Activated CD4-positive, alpha-beta memory T cell treated with anti-CD3 and anti-CD28 coated beads for 36 hours (primary cell): ENCODE results near the gene PHF12. TPM values are rescaled to one million over a fixed set of nuclear protein-coding genes. Genes with fewer than 3 reads are reported as not detected.
"Not testable (repeated sequence)": the region's sequence is repeated elsewhere in the genome, so short reads cannot be mapped to it uniquely, and the experiment has no call there.

Experiments used
- CTCF ChIA-PET: fragments of 350-600 bp; sonication (Branson Sonifier 250); formaldehyde crosslinking; loops from one replicate; lab custom pipeline; 2021; ENCODE audit warnings: antibody characterized with exemption, inconsistent platforms; lab: Charles Lee
- POLR2A ChIA-PET: fragments of 350-600 bp; sonication (Branson Sonifier 250); formaldehyde crosslinking; loops from one replicate; lab custom pipeline; 2021; ENCODE audit warnings: antibody characterized with exemption; lab: Charles Lee
- DNase-seq: peaks from one replicate; pipeline ENCODE4 v3.0.0-alpha.2; 2020
- H3K27ac Mint-ChIP-seq: one replicate; pipeline ENCODE4 v1.8.0; 2021; ENCODE audit warnings: mixed read lengths
- H3K27me3 Mint-ChIP-seq: one replicate; pipeline ENCODE4 v1.8.0; 2021; ENCODE audit warnings: mixed read lengths
- H3K36me3 Mint-ChIP-seq: one replicate; pipeline ENCODE4 v1.8.0; 2021; ENCODE audit warnings: mixed read lengths
- H3K4me1 Mint-ChIP-seq: one replicate; pipeline ENCODE4 v1.8.0; 2021; ENCODE audit warnings: low read depth, mixed read lengths
- H3K4me3 Mint-ChIP-seq: one replicate; pipeline ENCODE4 v1.8.0; 2021; ENCODE audit warnings: mild to moderate bottlenecking, mixed read lengths
- H3K9me3 Mint-ChIP-seq: one replicate; pipeline ENCODE4 v1.8.0; 2021; ENCODE audit warnings: mixed read lengths
- intact Hi-C: fragments of 100-400 bp; cut with micrococcal nuclease; formaldehyde crosslinking; loops from one replicate; pipeline ENCODE4 v1.15.1; 2023
- total RNA-seq, 2 experiments: library from RNA; stranded (reverse); gene quantifications; one replicate each; pipeline ENCODE4 v1.2.3, GENCODE V29; 2021

PHF12 gene
- total RNA-seq, 2 experiments from 2014 or later: 44.0 to 44.8 TPM

- peak overlapping the region; percentile 9 for H3K27ac Mint-ChIP-seq
- H3K27me3 Mint-ChIP-seq: no peaks in the 10 kb centered on the region
- H3K4me1 Mint-ChIP-seq: peaks cover 32% of the 10 kb centered on the region
- H3K36me3 Mint-ChIP-seq: peaks cover 38% of the 10 kb centered on the region
- no peak overlapping the region for H3K4me3 Mint-ChIP-seq
- CTCF ChIA-PET: interaction anchor here (0.6 to 1.8 kb wide), 6 partner anchors 8 to 152 kb away, joined by 3 to 12 read pairs (median 4); no protein-coding TSS in a partner anchor
- POLR2A ChIA-PET: interaction anchor here (0.6 to 1.9 kb wide), 3 partner anchors 15 to 151 kb away, joined by 3 to 4 read pairs (median 3); no protein-coding TSS in a partner anchor
- intact Hi-C loops: no loop called here
- DNase-seq: no peak
- H3K9me3 Mint-ChIP-seq: no peaks in the 10 kb centered on the region
These were observed 73.0 kb downstream of the PHF12 start for GRCh38 chr17:28878158-28878910.

DNA sequence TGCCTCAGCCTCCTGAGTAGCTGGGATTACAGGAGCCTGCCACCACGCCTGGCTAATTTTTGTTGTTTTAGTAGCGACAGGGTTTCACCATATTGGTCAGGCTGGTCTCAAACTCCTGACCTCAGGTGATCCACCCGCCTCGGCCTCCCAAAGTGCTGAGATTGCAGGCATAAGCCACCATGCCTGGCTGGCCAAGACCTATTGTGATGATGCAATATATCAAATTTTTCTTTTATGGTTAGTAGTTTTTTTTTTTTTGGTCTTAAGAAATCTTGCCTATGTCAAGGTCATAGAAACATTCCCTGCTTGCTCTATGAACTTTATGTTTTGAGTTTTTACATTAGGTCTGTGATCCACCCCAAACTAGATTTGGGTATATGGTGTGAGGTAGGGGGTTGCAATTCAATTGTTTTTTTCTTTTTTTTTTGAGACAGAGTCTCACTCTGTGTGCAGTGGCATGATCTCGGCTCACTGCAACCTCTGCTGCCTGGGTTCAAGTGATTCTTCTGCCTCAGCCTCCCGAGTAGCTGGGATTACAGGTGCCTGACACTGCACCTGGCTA is 74.1 kb downstream of the PHF12 start:
- Mint-ChIP-seq H3K4me1 (peaks cover 32% of the 10 kb centered on the region), H3K36me3 (peaks cover 31% of the 10 kb centered on the region)
- H3K4me3 Mint-ChIP-seq, H3K27ac Mint-ChIP-seq, intact Hi-C loops, DNase-seq, H3K27me3 Mint-ChIP-seq, H3K9me3 Mint-ChIP-seq, CTCF ChIA-PET: not testable (repeated sequence)
- POLR2A ChIA-PET: interaction anchor here (1.9 kb wide), 1 partner anchor 16 kb away, joined by 4 read pairs; no protein-coding TSS in a partner anchor

DNA sequence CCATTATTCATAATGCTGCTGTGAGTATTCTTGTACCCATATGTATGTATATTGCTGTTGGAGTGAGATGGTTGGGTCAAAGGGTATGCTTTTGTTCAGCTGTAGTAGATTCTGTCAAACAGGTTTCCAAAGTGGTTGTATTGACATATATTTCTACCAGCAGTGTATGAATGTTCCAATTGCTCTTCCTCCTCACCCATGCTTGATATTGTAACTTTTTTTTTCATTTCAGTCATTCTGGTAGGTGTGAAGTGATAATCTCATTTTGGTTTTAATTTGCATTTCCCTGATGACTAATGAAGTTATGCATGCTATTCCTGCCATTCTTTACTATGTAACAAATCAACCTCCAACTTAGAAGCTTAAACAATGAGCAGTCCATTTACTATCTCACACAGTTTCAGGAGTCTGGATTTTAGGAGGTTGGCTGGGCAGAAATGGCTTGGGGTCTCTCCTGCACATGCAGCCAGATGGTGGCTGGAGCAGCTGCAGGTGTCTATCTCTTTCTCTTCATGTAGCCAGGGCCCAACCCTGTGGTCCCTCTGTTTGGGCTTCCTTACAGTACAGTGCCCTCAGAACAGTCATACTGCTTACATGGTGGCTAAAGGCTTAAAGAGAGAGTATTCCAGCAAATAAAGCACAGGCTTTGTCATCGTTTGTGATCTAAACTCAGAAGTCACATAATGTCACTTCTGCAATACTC is 75.3 kb downstream of the PHF12 start:
- intact Hi-C loops: loop anchor here (1.0 kb wide), 2 partner anchors 17 to 28 kb away; no protein-coding TSS in a partner anchor
- Mint-ChIP-seq H3K4me3 (no peak overlapping the region), H3K36me3 (peaks cover 23% of the 10 kb centered on the region), H3K27me3 (no peaks in the 10 kb centered on the region), H3K4me1 (peaks cover 38% of the 10 kb centered on the region), H3K27ac (peak overlapping the region; percentile 71), H3K9me3 (no peaks in the 10 kb centered on the region)
- POLR2A ChIA-PET: interaction anchor here (0.8 to 2.2 kb wide), 6 partner anchors 13 to 148 kb away, joined by 3 to 7 read pairs (median 4); partner anchors contain the start of genes ERAL1 and NEK8
- peak; percentile 33 for DNase-seq
- CTCF ChIA-PET: interaction anchor here (0.8 to 2.1 kb wide), 4 partner anchors 19 to 113 kb away, joined by 3 to 8 read pairs (median 3); no protein-coding TSS in a partner anchor

GRCh38 chr17:28874750-28875149 is 76.6 kb downstream of the PHF12 start:
- intact Hi-C loops: no loop called here
- no peak overlapping the region for H3K4me3 Mint-ChIP-seq
- DNase-seq: no peak
- H3K27me3 Mint-ChIP-seq: no peaks in the 10 kb centered on the region
- ChIA-PET POLR2A (interaction anchor here (0.6 to 2.2 kb wide), 2 partner anchors 13 to 20 kb away, joined by 3 to 7 read pairs; partner anchors contain the start of gene ERAL1), CTCF (interaction anchor here (0.7 to 2.1 kb wide), 2 partner anchors 111 to 767 kb away, joined by 3 to 8 read pairs; no protein-coding TSS in a partner anchor)
- peaks cover 40% of the 10 kb centered on the region for H3K4me1 Mint-ChIP-seq
- no peaks in the 10 kb centered on the region for H3K9me3 Mint-ChIP-seq
- no peak overlapping the region for H3K27ac Mint-ChIP-seq
- peaks cover 15% of the 10 kb centered on the region for H3K36me3 Mint-ChIP-seq

GRCh38 chr17:28873839-28874238 is 77.5 kb downstream of the PHF12 start:
- no peak overlapping the region for H3K4me3 Mint-ChIP-seq
- no peak overlapping the region for H3K27ac Mint-ChIP-seq
- no peak for DNase-seq
- peaks cover 11% of the 10 kb centered on the region for H3K36me3 Mint-ChIP-seq
- H3K9me3 Mint-ChIP-seq: no peaks in the 10 kb centered on the region
- ChIA-PET CTCF (interaction anchor here (0.7 kb wide), 2 partner anchors 20 to 768 kb away, joined by 3 read pairs; no protein-coding TSS in a partner anchor), POLR2A (no interaction called here)
- peaks cover 40% of the 10 kb centered on the region for H3K4me1 Mint-ChIP-seq
- intact Hi-C loops: no loop called here
- no peaks in the 10 kb centered on the region for H3K27me3 Mint-ChIP-seq

- DNase-seq: peak; percentile 79
- peaks cover 19% of the 10 kb centered on the region for H3K4me1 Mint-ChIP-seq
- H3K36me3 Mint-ChIP-seq: no peaks in the 10 kb centered on the region
- no peaks in the 10 kb centered on the region for H3K27me3 Mint-ChIP-seq
- H3K27ac Mint-ChIP-seq: peak overlapping the region; percentile 80
- CTCF ChIA-PET: interaction anchor here (0.9 to 2.3 kb wide), 5 partner anchors 22 to 144 kb away, joined by 3 to 13 read pairs (median 5); partner anchors contain the start of gene DHRS13
- no peak overlapping the region for H3K4me3 Mint-ChIP-seq
- H3K9me3 Mint-ChIP-seq: no peaks in the 10 kb centered on the region
- intact Hi-C loops: loop anchor here (2.0 kb wide), 1 partner anchor 16 kb away; the partner anchor contains the start of gene ERAL1
- POLR2A ChIA-PET: interaction anchor here (0.6 to 0.9 kb wide), 3 partner anchors 13 to 29 kb away, joined by 3 to 4 read pairs (median 3); no protein-coding TSS in a partner anchor
These were observed 80.2 kb downstream of the PHF12 start for GRCh38 chr17:28871056-28871579.

- POLR2A ChIA-PET: no interaction called here
- H3K36me3 Mint-ChIP-seq: no peaks in the 10 kb centered on the region
These were observed 84.0 kb downstream of the PHF12 start for GRCh38 chr17:28867276-28867675.

GRCh38 chr17:28865946-28866752 is 85.2 kb downstream of the PHF12 start:
- ChIA-PET CTCF (interaction anchor here (1.1 kb wide), 1 partner anchor 50 kb away, joined by 3 read pairs; no protein-coding TSS in a partner anchor), POLR2A (no interaction called here)
- no peak for DNase-seq
- no peak overlapping the region for H3K4me3 Mint-ChIP-seq
- H3K9me3 Mint-ChIP-seq: no peaks in the 10 kb centered on the region
- no peaks in the 10 kb centered on the region for H3K27me3 Mint-ChIP-seq
- no peak overlapping the region for H3K27ac Mint-ChIP-seq
- no peaks in the 10 kb centered on the region for H3K36me3 Mint-ChIP-seq
- intact Hi-C loops: no loop called here
- peaks cover 6% of the 10 kb centered on the region for H3K4me1 Mint-ChIP-seq

More at GRCh38 chr17:28867276-28867675, 84.0 kb downstream of the PHF12 start:
- Mint-ChIP-seq H3K27me3 (no peaks in the 10 kb centered on the region), H3K27ac (no peak overlapping the region), H3K4me1 (peaks cover 11% of the 10 kb centered on the region), H3K9me3 (no peaks in the 10 kb centered on the region), H3K4me3 (no peak overlapping the region)
- CTCF ChIA-PET: no interaction called here
- intact Hi-C loops: no loop called here
- DNase-seq: no peak

DNA sequence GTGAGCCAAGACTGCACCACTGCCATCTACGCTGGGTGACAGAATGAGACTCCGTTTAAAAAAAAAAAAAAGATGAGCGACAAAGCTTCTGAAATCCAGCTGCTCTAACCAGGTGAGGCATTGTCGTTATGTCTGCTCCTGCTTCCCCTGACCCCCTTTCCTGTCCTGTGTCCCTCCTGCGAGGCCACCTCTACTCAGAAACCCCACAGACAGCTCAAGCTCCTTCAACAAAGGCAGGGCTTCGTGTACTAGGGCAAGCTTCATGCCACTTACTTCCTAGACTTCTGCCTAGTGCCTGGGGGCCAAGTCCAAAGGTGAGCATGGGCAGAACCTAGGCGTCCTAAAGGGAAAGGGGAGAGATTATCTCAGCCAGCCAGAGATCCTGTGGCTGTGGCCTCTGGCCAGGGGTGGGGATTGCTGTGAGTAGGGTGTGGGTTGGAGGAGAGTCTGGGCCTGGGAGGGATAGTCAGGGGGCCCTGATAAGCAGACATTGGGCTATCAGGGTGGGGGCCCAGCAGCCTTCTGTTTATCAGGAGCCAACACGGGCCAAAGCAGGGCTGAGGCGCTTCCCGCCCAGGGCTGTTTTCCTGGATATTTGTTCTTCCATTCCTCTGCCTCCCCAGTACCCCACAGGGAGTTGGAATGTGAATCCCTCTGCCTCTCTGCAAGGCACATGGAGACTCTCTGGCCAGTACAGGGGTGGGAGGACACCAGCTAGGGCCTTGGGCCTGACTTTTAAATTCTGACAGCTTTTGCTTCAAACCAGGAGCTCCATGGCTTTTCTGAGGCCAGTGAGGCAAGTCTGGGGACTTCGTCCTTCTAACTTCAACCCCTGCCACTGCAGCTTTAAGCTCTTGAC is 86.1 kb downstream of the PHF12 start:
- Mint-ChIP-seq H3K36me3 (peaks cover 3% of the 10 kb centered on the region), H3K4me1 (peaks cover 3% of the 10 kb centered on the region), H3K27ac (no peak overlapping the region), H3K9me3 (no peaks in the 10 kb centered on the region), H3K27me3 (no peaks in the 10 kb centered on the region), H3K4me3 (no peak overlapping the region)
- DNase-seq: no peak
- intact Hi-C loops: no loop called here
- POLR2A ChIA-PET: no interaction called here
- CTCF ChIA-PET: interaction anchor here (0.6 to 1.1 kb wide), 2 partner anchors 50 to 88 kb away, joined by 3 read pairs; no protein-coding TSS in a partner anchor

- ChIA-PET POLR2A (no interaction called here), CTCF (interaction anchor here (1.6 kb wide), 2 partner anchors 14 to 100 kb away, joined by 3 to 8 read pairs; no protein-coding TSS in a partner anchor)
- Mint-ChIP-seq H3K36me3 (peaks cover 7% of the 10 kb centered on the region), H3K4me3 (no peak overlapping the region), H3K27ac (no peak overlapping the region), H3K27me3 (no peaks in the 10 kb centered on the region), H3K4me1 (peaks cover 3% of the 10 kb centered on the region), H3K9me3 (no peaks in the 10 kb centered on the region)
- no peak for DNase-seq
- intact Hi-C loops: no loop called here
These were observed 87.4 kb downstream of the PHF12 start for GRCh38 chr17:28863953-28864352.
